Peyer's patch (tissue), 4 donors: ENCODE measurements around the gene ZBTB48.

Experiments
- POLR2A ChIP-seq, 2 donors: fragments of 450-650 bp; IDR thresholded peaks; one replicate each; pipeline ENCODE4 v1.5.1; 2017; ENCODE audit warnings: antibody characterized with exemption in 2 of 2, mild to moderate bottlenecking in 2 of 2, moderate library complexity in 2 of 2
- TF ChIP-seq, protein P1 (sequence below), 6 experiments: fragments of 450-650 bp in 4 of 6; fragments of 200-600 bp in 2 of 6; sonication (generic) in 1 of 6; IDR thresholded peaks; one replicate each; pipeline ENCODE4 v1.5.1; 2017 to 2019; ENCODE audit warnings: antibody characterized with exemption in 6 of 6, mild to moderate bottlenecking in 3 of 6, moderate library complexity in 1 of 6

GRCh38 chr1:6627031-6627430, 47.2 kb downstream of the ZBTB48 start:
- TF ChIP-seq POLR2A (IDR thresholded peaks at IDR 0.05), result no peak
- TF ChIP-seq, protein P1, sequence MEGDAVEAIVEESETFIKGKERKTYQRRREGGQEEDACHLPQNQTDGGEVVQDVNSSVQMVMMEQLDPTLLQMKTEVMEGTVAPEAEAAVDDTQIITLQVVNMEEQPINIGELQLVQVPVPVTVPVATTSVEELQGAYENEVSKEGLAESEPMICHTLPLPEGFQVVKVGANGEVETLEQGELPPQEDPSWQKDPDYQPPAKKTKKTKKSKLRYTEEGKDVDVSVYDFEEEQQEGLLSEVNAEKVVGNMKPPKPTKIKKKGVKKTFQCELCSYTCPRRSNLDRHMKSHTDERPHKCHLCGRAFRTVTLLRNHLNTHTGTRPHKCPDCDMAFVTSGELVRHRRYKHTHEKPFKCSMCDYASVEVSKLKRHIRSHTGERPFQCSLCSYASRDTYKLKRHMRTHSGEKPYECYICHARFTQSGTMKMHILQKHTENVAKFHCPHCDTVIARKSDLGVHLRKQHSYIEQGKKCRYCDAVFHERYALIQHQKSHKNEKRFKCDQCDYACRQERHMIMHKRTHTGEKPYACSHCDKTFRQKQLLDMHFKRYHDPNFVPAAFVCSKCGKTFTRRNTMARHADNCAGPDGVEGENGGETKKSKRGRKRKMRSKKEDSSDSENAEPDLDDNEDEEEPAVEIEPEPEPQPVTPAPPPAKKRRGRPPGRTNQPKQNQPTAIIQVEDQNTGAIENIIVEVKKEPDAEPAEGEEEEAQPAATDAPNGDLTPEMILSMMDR (IDR thresholded peaks at IDR 0.05), result no peak
